HG03039 (cell line): ENCODE measurements around the gene ZDHHC3.
"Not testable (repeated sequence)": the region's sequence is repeated elsewhere in the genome, so short reads cannot be mapped to it uniquely, and the experiment has no call there.

Experiments used
- ATAC-seq: cut with Tn5 transposase; IDR thresholded peaks from one replicate; pipeline ENCODE4 v1.9.1; 2021; ENCODE audit warnings: mild to moderate bottlenecking, moderate library complexity; ENCODE audit not compliant: unreplicated experiment

ZDHHC3 gene

GRCh38 chr3:44996556-44996969 lies 20.6 kb upstream of the ZDHHC3 start:
- ATAC-seq: no peak

- ATAC-seq: no peak
These were observed 19.3 kb upstream of the ZDHHC3 start for GRCh38 chr3:44995142-44995770.

GRCh38 chr3:44993471-44994205 lies 17.7 kb upstream of the ZDHHC3 start:
- ATAC-seq: no peak

- ATAC-seq: no peak
These were observed 16.8 kb upstream of the ZDHHC3 start for GRCh38 chr3:44992555-44993470.

GRCh38 chr3:44991326-44991725 lies 15.4 kb upstream of the ZDHHC3 start:
- no peak for ATAC-seq

- no peak for ATAC-seq
These were observed 13.8 kb upstream of the ZDHHC3 start for GRCh38 chr3:44989636-44990373.

- no peak for ATAC-seq
These were observed 13.2 kb upstream of the ZDHHC3 start for GRCh38 chr3:44989141-44989540.

GRCh38 chr3:44988073-44988472 lies 12.1 kb upstream of the ZDHHC3 start:
- no peak for ATAC-seq

GRCh38 chr3:44987332-44987731 lies 11.4 kb upstream of the ZDHHC3 start:
- no peak for ATAC-seq

GRCh38 chr3:44986330-44986729 lies 10.4 kb upstream of the ZDHHC3 start:
- ATAC-seq: not testable (repeated sequence)

- no peak for ATAC-seq
These were observed 8.4 kb upstream of the ZDHHC3 start for GRCh38 chr3:44984335-44984734.

GRCh38 chr3:44983484-44983941 lies 7.5 kb upstream of the ZDHHC3 start:
- no peak for ATAC-seq

- ATAC-seq: no peak
These were observed 6.8 kb upstream of the ZDHHC3 start for GRCh38 chr3:44982817-44983216.

- ATAC-seq: no peak
These were observed 5.8 kb upstream of the ZDHHC3 start for GRCh38 chr3:44981751-44982150.

- ATAC-seq: no peak
These were observed 5.2 kb upstream of the ZDHHC3 start for GRCh38 chr3:44981220-44981619.

- ATAC-seq: no peak
These were observed 1.6 kb downstream of the ZDHHC3 start for GRCh38 chr3:44974416-44974815.

GRCh38 chr3:44970926-44971490 lies 5.0 kb downstream of the ZDHHC3 start:
- ATAC-seq: no peak

GRCh38 chr3:44969828-44970179 lies 6.2 kb downstream of the ZDHHC3 start:
- no peak for ATAC-seq

- no peak for ATAC-seq
These were observed 6.7 kb downstream of the ZDHHC3 start for GRCh38 chr3:44969154-44969827.

- no peak for ATAC-seq
These were observed 7.5 kb downstream of the ZDHHC3 start for GRCh38 chr3:44968447-44968858.
